Prostate gland (tissue), 2 donors: Measurements from ENCODE around the gene FADS1.

Experiments used
- CTCF ChIP-seq, 4 experiments: fragments of 200-600 bp in 2 of 4; fragments of 450-650 bp in 2 of 4; sonication (generic) in 2 of 4; IDR thresholded peaks; 1 replicate in 3 of 4; 2 replicates in 1 of 4; pipeline ENCODE4 v1.5.1; 2016 to 2019; ENCODE audit warnings: antibody characterized with exemption in 4 of 4, mild to moderate bottlenecking in 2 of 4, moderate library complexity in 2 of 4
- POLR2A ChIP-seq: fragments of 450-650 bp; IDR thresholded peaks from one replicate; pipeline ENCODE4 v1.6.1; 2016; ENCODE audit warnings: antibody characterized with exemption, mild to moderate bottlenecking
- POLR2AphosphoS5 ChIP-seq: sonication (generic); formaldehyde crosslinking; IDR thresholded peaks from one replicate; pipeline ENCODE4 v1.6.1; 2017; ENCODE audit warnings: antibody characterized with exemption

DNA sequence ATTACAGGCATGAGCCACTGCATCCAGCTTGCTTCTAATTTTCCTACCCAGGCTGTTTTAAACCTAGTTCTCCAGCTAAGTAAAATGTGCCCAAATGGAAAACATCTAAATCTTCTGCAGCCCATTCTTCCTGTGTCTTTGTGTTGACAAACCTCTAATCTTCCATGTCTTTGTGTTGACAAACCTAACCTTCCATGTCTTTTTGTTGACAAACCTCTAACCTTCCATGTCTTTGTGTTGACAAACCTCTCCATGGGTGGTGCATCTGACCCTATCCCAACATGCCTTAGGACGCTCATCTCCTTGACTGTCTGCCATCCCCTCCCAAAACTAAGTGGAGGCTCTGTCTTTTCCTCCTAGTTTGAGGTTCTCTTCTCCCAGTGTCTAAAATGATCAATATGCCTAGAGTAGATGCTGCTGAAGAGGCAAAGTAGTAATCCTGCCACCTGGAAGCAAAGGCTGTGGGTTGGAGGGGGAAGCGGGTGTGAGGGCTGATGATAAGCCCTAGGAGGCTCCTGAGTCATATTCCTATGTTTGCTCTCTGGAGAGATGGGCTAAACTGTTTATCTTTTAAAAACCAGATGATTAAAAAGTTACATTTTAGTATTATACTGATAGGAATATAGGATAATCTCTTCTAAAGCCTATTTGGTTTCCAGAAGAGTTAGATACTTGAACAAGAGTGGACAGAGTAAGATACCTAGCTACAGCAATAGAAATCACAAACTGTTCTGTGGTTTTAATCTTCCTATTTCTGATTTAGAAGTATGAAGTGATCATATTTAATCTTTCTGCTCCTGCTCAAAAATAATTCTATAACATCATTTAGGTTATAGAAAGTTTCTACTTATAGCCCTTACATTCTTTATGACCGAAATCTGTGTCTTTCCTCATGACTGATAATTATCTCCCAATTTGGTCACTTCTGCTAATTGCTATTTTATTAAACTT, 16.2 kb downstream of the FADS1 start:
- TF ChIP-seq CTCF (IDR thresholded peaks at IDR 0.05), result no peak
- TF ChIP-seq POLR2A, result no peak
- TF ChIP-seq POLR2AphosphoS5, result no peak
